GM12878 (cell line): ENCODE data around the gene C11orf42. TPM values are rescaled to one million over a fixed set of nuclear protein-coding genes. Genes with fewer than 3 reads are reported as not detected.

Experiments
- ATAC-seq: fragments of 200-7000 bp; cut with Tn5 transposase; 3 replicates; pipeline ENCODE4 v1.9.1; 2020; ENCODE audit warnings: mild to moderate bottlenecking, moderate library complexity
- BruUV-seq: library from RNA; stranded (reverse); fragments of 400-500 nt; replicated peaks from 2 replicates; lab custom pipeline; 2021; lab: Mats Ljungman, UMichigan
- CTCF ChIA-PET: fragments of 300-600 bp; sonication (Branson Sonifier 250); formaldehyde crosslinking; extraction: SDS; loops from one replicate; lab custom pipeline; 2021; ENCODE audit warnings: inconsistent platforms; lab: Yijun Ruan, JAX
- POLR2A ChIA-PET: fragments of 350-600 bp; formaldehyde crosslinking; extraction: SDS; loops from one replicate; lab custom pipeline; 2021; ENCODE audit warnings: inconsistent platforms; lab: Charles Lee
- RAD21 ChIA-PET: fragments of 300-600 bp; sonication (Branson Sonifier 250); formaldehyde crosslinking; loops from one replicate; lab custom pipeline; 2023; ENCODE audit warnings: antibody characterized with exemption; ENCODE audit not compliant: unreplicated experiment; lab: Charles Lee
- SMC1A ChIA-PET: fragments of 300-600 bp; sonication (Branson Sonifier 250); formaldehyde crosslinking; loops from one replicate; lab custom pipeline; 2023; ENCODE audit not compliant: unreplicated experiment, uncharacterized antibody; lab: Charles Lee
- DNase-seq: peaks from one replicate; pipeline ENCODE4 v3.0.0-alpha.2; 2011; ENCODE audit warnings: low read depth, low spot score
- FAIRE-seq: peaks from 3 replicates; lab custom pipeline; 2011; peaks lifted over from hg19 to GRCh38; lab: Jason Lieb, UNC
- H2AFZ ChIP-seq: 2 replicates; pipeline ENCODE4 v1.6.0; 2011; ENCODE audit warnings: low read depth, low read length, control low read depth; ENCODE audit not compliant: control insufficient read depth
- H3K27ac ChIP-seq: 2 replicates; pipeline ENCODE4 v1.5.1; 2011; ENCODE audit warnings: control low read depth; ENCODE audit not compliant: control insufficient read depth, insufficient read depth
- H3K27me3 ChIP-seq, 2 experiments: replicated peaks in 1 of 2; 2 replicates each; pipeline versions ENCODE4 v1.6.0 to v1.6.1; 2011; ENCODE audit warnings: low read length in 1 of 2; ENCODE audit not compliant: control insufficient read depth in 2 of 2, insufficient read depth in 2 of 2
- H3K36me3 ChIP-seq, 2 experiments: 2 replicates each; pipeline ENCODE4 v1.5.1; 2011; ENCODE audit warnings: low read length in 1 of 2; ENCODE audit not compliant: control insufficient read depth in 2 of 2, insufficient read depth in 2 of 2
- H3K4me1 ChIP-seq: 2 replicates; pipeline ENCODE4 v1.6.1; 2011; ENCODE audit warnings: mild to moderate bottlenecking, low read length, moderate library complexity, mixed read lengths; ENCODE audit not compliant: control insufficient read depth, insufficient read depth
- H3K4me2 ChIP-seq: 2 replicates; pipeline ENCODE4 v1.6.0; 2011; ENCODE audit warnings: control low read depth; ENCODE audit not compliant: control insufficient read depth, insufficient read depth
- H3K4me3 ChIP-seq: fragments of 200-600 bp; sonication (generic); 2 replicates; pipeline ENCODE4 v1.5.1; 2016
- H3K79me2 ChIP-seq: 2 replicates; pipeline ENCODE4 v1.6.0; 2011; ENCODE audit warnings: low read length; ENCODE audit not compliant: control insufficient read depth, insufficient read depth
- H3K9ac ChIP-seq: 2 replicates; pipeline ENCODE4 v1.8.0; 2011; ENCODE audit warnings: low read length, control low read depth, mixed read lengths; ENCODE audit not compliant: control insufficient read depth, insufficient read depth
- H3K9me3 ChIP-seq: replicated peaks from 3 replicates; pipeline ENCODE4 v1.5.1; 2011; ENCODE audit warnings: mild to moderate bottlenecking, low read length; ENCODE audit not compliant: control insufficient read depth, insufficient read depth
- H4K20me1 ChIP-seq: 2 replicates; pipeline ENCODE4 v1.6.0; 2011; ENCODE audit not compliant: control insufficient read depth, insufficient read depth
- BMI1 ChIP-seq: fragments of 450-650 bp; IDR thresholded peaks from 2 replicates; pipeline ENCODE4 v1.6.1; 2016; ENCODE audit warnings: mild to moderate bottlenecking, moderate library complexity, borderline replicate concordance
- CREB1 ChIP-seq: IDR thresholded peaks from 2 replicates; pipeline ENCODE4 v1.6.1; 2012; ENCODE audit warnings: low read depth, mild to moderate bottlenecking, inconsistent platforms
- EED ChIP-seq: sonication (generic); IDR thresholded peaks from 2 replicates; pipeline ENCODE4 v1.6.1; 2016; ENCODE audit warnings: antibody characterized with exemption, low read depth
- ETV6 ChIP-seq, 2 experiments: fragments of 450-650 bp in 1 of 2; IDR thresholded peaks in 1 of 2; conservative IDR thresholded peaks in 1 of 2; 2 replicates each; pipeline ENCODE4 v1.6.1; 2014; ENCODE audit warnings: antibody characterized with exemption in 1 of 2, borderline replicate concordance in 1 of 2, low read depth in 1 of 2, mild to moderate bottlenecking in 1 of 2, moderate library complexity in 1 of 2
- JUNB ChIP-seq: IDR thresholded peaks from 2 replicates; pipeline ENCODE4 v1.6.1; 2016; ENCODE audit warnings: antibody characterized with exemption, mild to moderate bottlenecking
- MXI1 ChIP-seq: fragments of 150-350 bp; IDR thresholded peaks from 2 replicates; pipeline ENCODE4 v1.6.1; 2011; ENCODE audit warnings: low read depth, mild to moderate bottlenecking, inconsistent platforms, low read length, improper control_type of control experiment
- SMARCA5 ChIP-seq: fragments of 450-650 bp; IDR thresholded peaks from 2 replicates; pipeline ENCODE4 v1.6.1; 2017; ENCODE audit warnings: mild to moderate bottlenecking
- YBX1 ChIP-seq: fragments of 450-650 bp; IDR thresholded peaks from 2 replicates; pipeline ENCODE4 v1.6.1; 2016; ENCODE audit warnings: antibody characterized with exemption
- ZNF384 ChIP-seq: IDR thresholded peaks from 2 replicates; pipeline ENCODE4 v1.6.1; 2012; ENCODE audit warnings: low read depth, mild to moderate bottlenecking, low read length, improper control_type of control experiment, borderline replicate concordance
- ZSCAN29 ChIP-seq: fragments of 450-650 bp; IDR thresholded peaks from 2 replicates; pipeline ENCODE4 v1.6.1; 2017; ENCODE audit warnings: mild to moderate bottlenecking, moderate library complexity
- WGBS: methylation state at CpG from one replicate; pipeline ENCODE4 v1.1.6; 2016; ENCODE audit warnings: low lambda C conversion rate; ENCODE audit not compliant: insufficient replicate concordance, insufficient coverage; ENCODE audit errors: missing lambda C conversion rate; 5-methylcytosine and 5-hydroxymethylcytosine counted together
- in situ Hi-C: fragments of 300-500 bp; cut with MboI; formaldehyde crosslinking; loops from 9 replicates; pipeline ENCODE4 v1.14.3; 2018; ENCODE audit warnings: mixed read lengths
- intact Hi-C: fragments of 100-400 bp; cut with micrococcal nuclease; formaldehyde crosslinking; loops from one replicate; pipeline ENCODE4 v1.14.2; 2022; ENCODE audit not compliant: unreplicated experiment
- polyA plus RNA-seq, 11 experiments: library from polyadenylated mRNA; depleted of rRNA in 4 of 11; unstranded in 6 of 11; stranded (reverse) in 5 of 11; fragments of >200 nt; fragmentation: Nextera tagmentation in 4 of 11; fragmentation: Illumina TruSeq in 1 of 11; extraction: Ambion mirVana in 4 of 11; extraction: Trizol in 1 of 11; gene quantifications; 1 replicate in 1 of 11; 2 replicates in 10 of 11; pipeline versions ENCODE4 v1.2.1 to v1.2.3, GENCODE V29; 2011 to 2016; ENCODE audit warnings: inconsistent platforms in 2 of 11, missing spikeins in 2 of 11, low read depth in 1 of 11
- total RNA-seq, 4 experiments: library from RNA; depleted of rRNA in 3 of 4; stranded (reverse); fragments of >200 nt in 3 of 4; fragmentation: Illumina TruSeq in 1 of 4; extraction: Trizol in 1 of 4; gene quantifications; 2 replicates each; pipeline versions ENCODE4 v1.2.1 to v1.2.3, GENCODE V29; 2013 to 2021

C11orf42 gene
- total and polyA plus RNA-seq, 10 of the 15 experiments (the other 5 are each of a cell fraction or from before 2014, with no cell fraction given), result 0.19 TPM; not detected in 9

DNA sequence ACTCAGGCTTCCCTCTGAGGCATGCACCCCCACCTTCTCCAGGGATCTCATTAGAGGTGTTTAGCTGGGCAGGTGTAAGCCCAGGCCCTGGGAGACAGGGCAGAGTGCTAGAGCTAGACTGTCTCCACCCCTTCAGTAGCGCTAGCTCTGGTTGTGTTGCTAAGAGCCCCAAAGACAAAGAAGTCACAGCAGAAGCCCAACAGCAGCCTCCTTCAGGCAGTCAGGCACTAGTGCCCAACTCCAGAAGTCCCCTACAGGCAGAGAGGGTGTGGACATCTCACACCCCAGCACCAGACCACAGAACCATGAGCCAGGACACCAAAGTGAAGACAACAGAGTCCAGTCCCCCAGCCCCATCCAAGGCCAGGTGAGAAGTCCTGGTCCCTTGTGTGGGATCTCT, 33.5 kb downstream of the C11orf42 start, which contains the start of gene CNGA4:
TSS of gene CNGA4 (plus strand) at position 188 of the 400 bp plus-strand sequence. CDS start at position 306, 118 bp downstream.
- Histone ChIP-seq H3K9me3 (no peaks in the 10 kb centered on the region), H3K9ac (no peak within 1 kb of the TSS), H3K36me3 (no peaks in the 10 kb centered on the region), H3K4me1 (no peaks in the 10 kb centered on the region), H3K4me2 (no peak within 1 kb of the TSS), H3K79me2 (peaks cover 5% of the 10 kb centered on the region), H3K27ac (no peak within 1 kb of the TSS), H3K4me3 (no peak within 1 kb of the TSS), H2AFZ (no peak within 1 kb of the TSS), H4K20me1 (no peaks in the 10 kb centered on the region), H3K27me3 (no peaks in the 10 kb centered on the region)
- BruUV-seq, result no TSS peak
- DNase-seq, result no peak
- TF ChIP-seq ZNF384, result no peak
- no peak for TF ChIP-seq ZSCAN29
- no peak for TF ChIP-seq SMARCA5
- TF ChIP-seq EED, result no peak
- TF ChIP-seq YBX1, result no peak
- TF ChIP-seq BMI1, result no peak
- TF ChIP-seq ETV6 (conservative IDR thresholded peaks at IDR 0.05 in 1 of 2, IDR thresholded peaks at IDR 0.05 in 1 of 2; ENCODE audit: borderline replicate concordance in 1 of 2, low read depth in 1 of 2), result no peak
- no peak for TF ChIP-seq JUNB
- no peak for TF ChIP-seq MXI1
- no peak for TF ChIP-seq CREB1
- intact Hi-C loops, result loop anchor here (10.0 kb wide), 2 partner anchors 246 to 506 kb away; partner anchors contain the start of genes ARFIP2 and TIMM10B
- in situ Hi-C loops, result no loop called here
- no peak for FAIRE-seq
- WGBS, result 0% methylated on average over 1 of the region's 1 CpG
- SMC1A ChIA-PET, result interaction anchor here (1.0 kb wide), 2 partner anchors 9 to 76 kb away, joined by 3 to 6 read pairs; no protein-coding TSS in a partner anchor
- RAD21 ChIA-PET, result no interaction called here
- no peak for ATAC-seq
- CTCF ChIA-PET, result interaction anchor here (2.0 to 6.7 kb wide), 2 partner anchors 12 to 124 kb away, joined by 6 to 55 read pairs; no protein-coding TSS in a partner anchor
- POLR2A ChIA-PET, result no interaction called here
